ENCODE results near the gene IQCK. TPM values are rescaled to one million over a fixed set of nuclear protein-coding genes. Genes with fewer than 3 reads are reported as not detected.

IQCK gene
- total RNA-seq, 1 donor from 2014 or later: not detected

DNA sequence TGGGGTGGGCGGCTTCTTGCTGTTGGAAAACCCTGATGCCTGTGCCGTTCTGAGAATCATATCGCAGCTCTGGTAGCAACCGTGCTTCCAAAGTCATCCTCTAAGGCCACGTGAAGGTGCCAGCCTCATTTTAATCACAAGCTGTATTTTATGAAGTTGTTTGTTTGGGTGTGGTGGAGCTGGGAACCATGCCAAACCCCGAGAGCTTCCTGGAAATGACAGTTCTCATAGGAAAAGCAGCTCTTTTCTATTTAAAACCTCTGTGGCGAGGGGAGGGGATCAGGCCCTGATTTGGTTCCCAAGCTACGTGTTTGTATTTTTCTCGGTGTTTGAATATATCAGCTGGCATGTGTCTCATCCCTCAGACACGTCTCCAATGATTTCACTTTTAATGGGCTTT lies 21.7 kb upstream of the IQCK start:
- Histone ChIP-seq H3K27me3 (no peaks in the 10 kb centered on the region), H3K9me3 (no peaks in the 10 kb centered on the region), H3K27ac (peak overlapping the region; percentile 46 to 50), H3K4me3 (no peak overlapping the region), H3K36me3 (peaks cover 7 to 43% of the 10 kb centered on the region in 2 donors), H3K4me1 (peaks cover 0 to 3% of the 10 kb centered on the region in 2 donors)
- TF ChIP-seq, protein P1, sequence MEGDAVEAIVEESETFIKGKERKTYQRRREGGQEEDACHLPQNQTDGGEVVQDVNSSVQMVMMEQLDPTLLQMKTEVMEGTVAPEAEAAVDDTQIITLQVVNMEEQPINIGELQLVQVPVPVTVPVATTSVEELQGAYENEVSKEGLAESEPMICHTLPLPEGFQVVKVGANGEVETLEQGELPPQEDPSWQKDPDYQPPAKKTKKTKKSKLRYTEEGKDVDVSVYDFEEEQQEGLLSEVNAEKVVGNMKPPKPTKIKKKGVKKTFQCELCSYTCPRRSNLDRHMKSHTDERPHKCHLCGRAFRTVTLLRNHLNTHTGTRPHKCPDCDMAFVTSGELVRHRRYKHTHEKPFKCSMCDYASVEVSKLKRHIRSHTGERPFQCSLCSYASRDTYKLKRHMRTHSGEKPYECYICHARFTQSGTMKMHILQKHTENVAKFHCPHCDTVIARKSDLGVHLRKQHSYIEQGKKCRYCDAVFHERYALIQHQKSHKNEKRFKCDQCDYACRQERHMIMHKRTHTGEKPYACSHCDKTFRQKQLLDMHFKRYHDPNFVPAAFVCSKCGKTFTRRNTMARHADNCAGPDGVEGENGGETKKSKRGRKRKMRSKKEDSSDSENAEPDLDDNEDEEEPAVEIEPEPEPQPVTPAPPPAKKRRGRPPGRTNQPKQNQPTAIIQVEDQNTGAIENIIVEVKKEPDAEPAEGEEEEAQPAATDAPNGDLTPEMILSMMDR (IDR thresholded peaks at IDR 0.05): no peak
- intact Hi-C loops (cut with DNase I): no loop called here
- DNase-seq (ENCODE audit: low spot score in 2 of 2): peak; percentile 47 to 83

DNA sequence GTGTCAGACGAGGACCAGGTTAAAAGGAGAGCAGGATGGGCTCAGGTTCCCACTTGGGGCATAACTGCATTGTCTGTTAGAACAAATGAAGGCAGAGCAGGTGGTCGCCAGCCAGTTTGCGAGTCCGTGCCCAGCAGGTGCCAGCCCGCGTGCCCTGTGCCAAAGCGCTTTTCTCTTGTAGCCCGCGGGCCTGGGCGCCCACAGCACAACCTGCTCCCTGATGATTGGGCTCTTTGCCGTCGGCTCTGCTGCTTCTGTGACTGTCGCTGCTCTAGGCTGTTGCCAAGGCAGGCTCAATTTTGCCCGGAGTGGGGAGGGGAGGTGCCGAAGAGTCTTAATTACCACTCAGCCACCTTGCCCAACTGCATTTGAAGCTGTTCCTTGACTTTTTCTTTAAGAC lies 21.1 kb upstream of the IQCK start:
- Histone ChIP-seq H3K4me3 (no peak overlapping the region), H3K36me3 (peaks cover 2 to 42% of the 10 kb centered on the region in 2 donors), H3K9me3 (no peaks in the 10 kb centered on the region), H3K27me3 (no peaks in the 10 kb centered on the region), H3K4me1 (peaks cover 0 to 3% of the 10 kb centered on the region in 2 donors), H3K27ac (peak overlapping the region; percentile 46 to 47)
- DNase-seq (ENCODE audit: low spot score in 2 of 2): no peak
- intact Hi-C loops (cut with DNase I): no loop called here
- TF ChIP-seq, protein P1 (IDR thresholded peaks at IDR 0.05): no peak

DNA sequence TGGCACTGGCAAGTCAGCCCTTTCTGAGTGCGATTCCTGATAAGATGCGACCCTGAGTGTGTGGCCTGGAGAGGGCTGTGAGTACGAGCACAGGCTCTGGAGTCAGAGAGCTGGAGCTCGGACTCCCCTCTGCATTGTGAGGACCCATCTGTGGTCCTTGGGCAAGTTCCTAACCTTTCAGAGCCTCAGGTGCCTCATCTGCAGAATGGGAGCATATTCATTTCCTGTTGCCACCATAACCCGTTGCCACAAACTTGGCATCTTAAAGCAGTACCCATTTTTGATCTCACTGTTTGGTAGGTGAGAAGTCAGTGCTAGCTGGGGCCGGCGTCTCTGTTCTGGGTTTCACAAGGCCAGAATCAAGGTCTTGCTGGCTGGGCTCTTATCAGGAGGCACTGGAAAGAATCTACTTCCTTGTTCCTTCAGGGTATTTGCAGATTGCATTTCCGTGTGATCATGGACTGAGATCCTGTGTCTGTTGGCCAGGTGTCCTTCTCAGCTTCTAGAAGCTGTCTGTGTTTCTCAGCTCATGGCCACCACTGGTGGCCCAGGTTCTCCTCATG lies 20.2 kb upstream of the IQCK start:
- Histone ChIP-seq H3K27me3 (no peaks in the 10 kb centered on the region), H3K9me3 (no peaks in the 10 kb centered on the region), H3K36me3 (peaks cover 8 to 42% of the 10 kb centered on the region in 2 donors), H3K4me3 (no peak overlapping the region), H3K4me1 (peaks cover 0 to 3% of the 10 kb centered on the region in 2 donors), H3K27ac (no peak overlapping the region)
- DNase-seq (ENCODE audit: low spot score in 2 of 2): no peak
- intact Hi-C loops (cut with DNase I): no loop called here
- TF ChIP-seq, protein P1 (IDR thresholded peaks at IDR 0.05): no peak

DNA sequence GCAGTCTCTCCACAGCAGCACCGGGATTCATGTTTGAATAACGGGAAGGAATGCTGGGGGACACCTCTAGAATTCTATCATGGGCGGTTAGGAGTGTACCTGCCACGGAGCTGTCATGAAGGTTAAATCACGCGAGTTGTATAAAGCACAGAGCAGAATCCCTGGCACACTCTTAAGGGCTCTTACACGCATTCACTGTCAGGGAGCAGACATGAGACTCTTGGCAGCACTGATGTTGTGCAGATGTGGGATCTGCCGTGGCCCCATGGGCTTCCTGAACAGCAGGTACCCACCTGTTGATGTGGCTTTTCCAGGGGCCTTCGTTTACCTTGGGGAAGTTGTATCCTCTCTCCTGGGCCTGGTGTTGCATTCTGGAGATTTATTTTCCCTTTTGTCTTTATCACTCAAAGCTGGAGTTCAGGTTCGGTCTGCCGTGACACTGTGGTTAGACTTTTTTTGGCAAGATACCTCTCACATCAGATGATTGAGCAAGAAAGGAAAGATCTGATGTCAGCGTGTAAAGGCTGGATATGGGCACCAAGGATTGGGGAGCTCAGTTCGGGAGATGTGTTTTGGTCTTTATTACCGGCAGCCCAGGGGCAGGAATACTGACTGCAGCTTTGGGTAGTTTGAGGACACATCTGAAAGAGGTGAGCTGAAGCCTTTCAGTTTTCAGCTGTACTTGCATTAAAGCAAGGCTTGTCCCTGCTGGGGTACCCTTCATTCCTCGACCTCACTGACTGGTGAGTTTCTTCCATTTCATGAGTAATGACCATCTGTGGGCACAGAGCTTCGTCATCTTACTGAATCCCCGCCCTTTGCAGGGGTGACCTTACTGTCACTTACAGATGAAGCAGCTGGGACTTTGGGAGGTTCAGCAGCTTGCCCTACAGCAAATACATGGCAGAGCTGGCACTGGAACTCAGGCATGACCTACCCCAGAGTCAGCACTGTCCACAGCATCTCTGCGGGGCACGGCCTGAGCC lies 19.3 kb upstream of the IQCK start:
- no peak overlapping the region for H3K27ac ChIP-seq
- peaks cover 8 to 46% of the 10 kb centered on the region in 2 donors for H3K36me3 ChIP-seq
- no peak overlapping the region for H3K4me3 ChIP-seq
- TF ChIP-seq, protein P1 (IDR thresholded peaks at IDR 0.05): no peak
- H3K27me3 ChIP-seq: no peaks in the 10 kb centered on the region
- no peak for DNase-seq (ENCODE audit: low spot score in 2 of 2)
- intact Hi-C loops (cut with DNase I): no loop called here
- H3K4me1 ChIP-seq: peaks cover 0 to 3% of the 10 kb centered on the region in 2 donors
- no peaks in the 10 kb centered on the region for H3K9me3 ChIP-seq

DNA sequence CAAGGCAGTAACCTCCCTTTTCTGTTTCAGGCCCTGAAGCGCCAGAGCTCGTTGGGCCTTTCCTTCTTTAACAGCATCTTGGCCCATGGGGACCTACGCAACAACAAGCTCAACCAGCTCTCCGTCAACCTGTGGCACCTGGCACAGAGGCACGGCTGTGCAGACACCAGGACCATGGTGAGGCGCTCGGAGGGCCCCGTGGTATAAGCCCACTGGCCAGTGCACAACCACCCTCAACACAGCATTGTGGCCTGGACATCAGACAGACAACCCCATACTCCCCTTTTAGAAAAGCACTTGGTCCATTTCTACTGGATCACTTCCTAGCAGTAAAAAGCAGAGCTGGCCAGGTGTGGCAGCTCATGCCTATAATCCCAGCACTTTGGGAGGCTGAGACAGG lies 18.6 kb upstream of the IQCK start:
- intact Hi-C loops (cut with DNase I): no loop called here
- H3K27ac ChIP-seq: no peak overlapping the region
- no peak for DNase-seq (ENCODE audit: low spot score in 2 of 2)
- peaks cover 9 to 53% of the 10 kb centered on the region in 2 donors for H3K36me3 ChIP-seq
- H3K4me1 ChIP-seq: peaks cover 0 to 3% of the 10 kb centered on the region in 2 donors
- H3K9me3 ChIP-seq: no peaks in the 10 kb centered on the region
- TF ChIP-seq, protein P1 (IDR thresholded peaks at IDR 0.05): no peak
- H3K4me3 ChIP-seq: no peak overlapping the region
- no peaks in the 10 kb centered on the region for H3K27me3 ChIP-seq
